NCI-H226 (cell line): ENCODE measurements around the gene HDAC11.
A peak's percentile ranks its signal among the peaks of the same experiment; 100 is the strongest.

Source experiments
- DNase-seq: peaks from one replicate; pipeline ENCODE4 v3.0.0-alpha.2; 2015

The HDAC11 gene

GRCh38 chr3:13526626-13526949, 46.5 kb downstream of the HDAC11 start:
- DNase-seq: no peak

- peak; percentile 42 for DNase-seq
These were observed 48.2 kb downstream of the HDAC11 start for GRCh38 chr3:13528217-13528867.

- no peak for DNase-seq
These were observed 49.3 kb downstream of the HDAC11 start for GRCh38 chr3:13529196-13530112.

- DNase-seq: no peak
These were observed 50.3 kb downstream of the HDAC11 start for GRCh38 chr3:13530241-13531009.

- no peak for DNase-seq
These were observed 52.0 kb downstream of the HDAC11 start for GRCh38 chr3:13532085-13532484.

GRCh38 chr3:13532631-13533030, 52.5 kb downstream of the HDAC11 start:
- DNase-seq: no peak

- DNase-seq: no peak
These were observed 53.8 kb downstream of the HDAC11 start for GRCh38 chr3:13533885-13534301.

GRCh38 chr3:13535526-13535875, 55.4 kb downstream of the HDAC11 start:
- no peak for DNase-seq

GRCh38 chr3:13535905-13536304, 55.8 kb downstream of the HDAC11 start:
- DNase-seq: no peak

- no peak for DNase-seq
These were observed 56.3 kb downstream of the HDAC11 start for GRCh38 chr3:13536432-13536831.

GRCh38 chr3:13536832-13537231, 56.7 kb downstream of the HDAC11 start:
- no peak for DNase-seq

- no peak for DNase-seq
These were observed 57.3 kb downstream of the HDAC11 start for GRCh38 chr3:13537244-13537908.

- peak; percentile 91 for DNase-seq
These were observed 57.8 kb downstream of the HDAC11 start for GRCh38 chr3:13537909-13538296.

- no peak for DNase-seq
These were observed 58.6 kb downstream of the HDAC11 start for GRCh38 chr3:13538520-13539291.

- DNase-seq: peak; percentile 94
These were observed 59.2 kb downstream of the HDAC11 start for GRCh38 chr3:13539292-13539638.

- DNase-seq: no peak
These were observed 59.6 kb downstream of the HDAC11 start for GRCh38 chr3:13539671-13540070.

GRCh38 chr3:13540297-13540995, 60.3 kb downstream of the HDAC11 start:
- no peak for DNase-seq

- DNase-seq: no peak
These were observed 61.6 kb downstream of the HDAC11 start for GRCh38 chr3:13541691-13542090.

GRCh38 chr3:13542142-13542541, 62.0 kb downstream of the HDAC11 start:
- DNase-seq: no peak

GRCh38 chr3:13543253-13543652, 63.1 kb downstream of the HDAC11 start:
- peak; percentile 98 for DNase-seq

- peak; percentile 98 for DNase-seq
These were observed 64.3 kb downstream of the HDAC11 start for GRCh38 chr3:13544293-13544831.
